GM12878 (cell line): ENCODE data around the gene UMAD1. TPM values are rescaled to one million over a fixed set of nuclear protein-coding genes. Genes with fewer than 3 reads are reported as not detected.

Experiments used
- ATAC-seq: fragments of 200-7000 bp; cut with Tn5 transposase; 3 replicates; pipeline ENCODE4 v1.9.1; 2020; ENCODE audit warnings: mild to moderate bottlenecking, moderate library complexity
- BruUV-seq: library from RNA; stranded (reverse); fragments of 400-500 nt; replicated peaks from 2 replicates; lab custom pipeline; 2021; lab: Mats Ljungman, UMichigan
- CTCF ChIA-PET: fragments of 300-600 bp; sonication (Branson Sonifier 250); formaldehyde crosslinking; extraction: SDS; loops from one replicate; lab custom pipeline; 2021; ENCODE audit warnings: inconsistent platforms; lab: Yijun Ruan, JAX
- POLR2A ChIA-PET: fragments of 350-600 bp; formaldehyde crosslinking; extraction: SDS; loops from one replicate; lab custom pipeline; 2021; ENCODE audit warnings: inconsistent platforms; lab: Charles Lee
- RAD21 ChIA-PET: fragments of 300-600 bp; sonication (Branson Sonifier 250); formaldehyde crosslinking; loops from one replicate; lab custom pipeline; 2023; ENCODE audit warnings: antibody characterized with exemption; ENCODE audit not compliant: unreplicated experiment; lab: Charles Lee
- SMC1A ChIA-PET: fragments of 300-600 bp; sonication (Branson Sonifier 250); formaldehyde crosslinking; loops from one replicate; lab custom pipeline; 2023; ENCODE audit not compliant: unreplicated experiment, uncharacterized antibody; lab: Charles Lee
- DNase-seq: peaks from one replicate; pipeline ENCODE4 v3.0.0-alpha.2; 2011; ENCODE audit warnings: low read depth, low spot score
- FAIRE-seq: peaks from 3 replicates; lab custom pipeline; 2011; peaks lifted over from hg19 to GRCh38; lab: Jason Lieb, UNC
- H2AFZ ChIP-seq: 2 replicates; pipeline ENCODE4 v1.6.0; 2011; ENCODE audit warnings: low read depth, low read length, control low read depth; ENCODE audit not compliant: control insufficient read depth
- H3K27ac ChIP-seq: 2 replicates; pipeline ENCODE4 v1.5.1; 2011; ENCODE audit warnings: control low read depth; ENCODE audit not compliant: control insufficient read depth, insufficient read depth
- H3K27me3 ChIP-seq, 2 experiments: replicated peaks in 1 of 2; 2 replicates each; pipeline versions ENCODE4 v1.6.0 to v1.6.1; 2011; ENCODE audit warnings: low read length in 1 of 2; ENCODE audit not compliant: control insufficient read depth in 2 of 2, insufficient read depth in 2 of 2
- H3K36me3 ChIP-seq, 2 experiments: 2 replicates each; pipeline ENCODE4 v1.5.1; 2011; ENCODE audit warnings: low read length in 1 of 2; ENCODE audit not compliant: control insufficient read depth in 2 of 2, insufficient read depth in 2 of 2
- H3K4me1 ChIP-seq: 2 replicates; pipeline ENCODE4 v1.6.1; 2011; ENCODE audit warnings: mild to moderate bottlenecking, low read length, moderate library complexity, mixed read lengths; ENCODE audit not compliant: control insufficient read depth, insufficient read depth
- H3K4me2 ChIP-seq: 2 replicates; pipeline ENCODE4 v1.6.0; 2011; ENCODE audit warnings: control low read depth; ENCODE audit not compliant: control insufficient read depth, insufficient read depth
- H3K4me3 ChIP-seq: fragments of 200-600 bp; sonication (generic); 2 replicates; pipeline ENCODE4 v1.5.1; 2016
- H3K79me2 ChIP-seq: 2 replicates; pipeline ENCODE4 v1.6.0; 2011; ENCODE audit warnings: low read length; ENCODE audit not compliant: control insufficient read depth, insufficient read depth
- H3K9ac ChIP-seq: 2 replicates; pipeline ENCODE4 v1.8.0; 2011; ENCODE audit warnings: low read length, control low read depth, mixed read lengths; ENCODE audit not compliant: control insufficient read depth, insufficient read depth
- H3K9me3 ChIP-seq: replicated peaks from 3 replicates; pipeline ENCODE4 v1.5.1; 2011; ENCODE audit warnings: mild to moderate bottlenecking, low read length; ENCODE audit not compliant: control insufficient read depth, insufficient read depth
- H4K20me1 ChIP-seq: 2 replicates; pipeline ENCODE4 v1.6.0; 2011; ENCODE audit not compliant: control insufficient read depth, insufficient read depth
- FOS ChIP-seq: IDR thresholded peaks from 3 replicates; pipeline ENCODE4 v1.6.1; 2011; ENCODE audit warnings: borderline replicate concordance; ENCODE audit not compliant: insufficient read length; ENCODE audit errors: extremely low read depth
- WGBS: methylation state at CpG from one replicate; pipeline ENCODE4 v1.1.6; 2016; ENCODE audit warnings: low lambda C conversion rate; ENCODE audit not compliant: insufficient replicate concordance, insufficient coverage; ENCODE audit errors: missing lambda C conversion rate; 5-methylcytosine and 5-hydroxymethylcytosine counted together
- in situ Hi-C: fragments of 300-500 bp; cut with MboI; formaldehyde crosslinking; loops from 9 replicates; pipeline ENCODE4 v1.14.3; 2018; ENCODE audit warnings: mixed read lengths
- intact Hi-C: fragments of 100-400 bp; cut with micrococcal nuclease; formaldehyde crosslinking; loops from one replicate; pipeline ENCODE4 v1.14.2; 2022; ENCODE audit not compliant: unreplicated experiment
- polyA plus RNA-seq, 11 experiments: library from polyadenylated mRNA; depleted of rRNA in 4 of 11; unstranded in 6 of 11; stranded (reverse) in 5 of 11; fragments of >200 nt; fragmentation: Nextera tagmentation in 4 of 11; fragmentation: Illumina TruSeq in 1 of 11; extraction: Ambion mirVana in 4 of 11; extraction: Trizol in 1 of 11; gene quantifications; 1 replicate in 1 of 11; 2 replicates in 10 of 11; pipeline versions ENCODE4 v1.2.1 to v1.2.3, GENCODE V29; 2011 to 2016; ENCODE audit warnings: inconsistent platforms in 2 of 11, missing spikeins in 2 of 11, low read depth in 1 of 11
- total RNA-seq, 4 experiments: library from RNA; depleted of rRNA in 3 of 4; stranded (reverse); fragments of >200 nt in 3 of 4; fragmentation: Illumina TruSeq in 1 of 4; extraction: Trizol in 1 of 4; gene quantifications; 2 replicates each; pipeline versions ENCODE4 v1.2.1 to v1.2.3, GENCODE V29; 2013 to 2021
- TF ChIP-seq, protein P1 (sequence below): fragments of 450-650 bp; IDR thresholded peaks from 2 replicates; pipeline ENCODE4 v1.6.1; 2018; ENCODE audit warnings: borderline replicate concordance, mild to moderate bottlenecking; ENCODE audit not compliant: partially characterized antibody

Gene UMAD1
- total and polyA plus RNA-seq, 10 of the 15 experiments (the other 5 are each of a cell fraction or from before 2014, with no cell fraction given): 6.0 to 28.6 (median 9.3) TPM

DNA sequence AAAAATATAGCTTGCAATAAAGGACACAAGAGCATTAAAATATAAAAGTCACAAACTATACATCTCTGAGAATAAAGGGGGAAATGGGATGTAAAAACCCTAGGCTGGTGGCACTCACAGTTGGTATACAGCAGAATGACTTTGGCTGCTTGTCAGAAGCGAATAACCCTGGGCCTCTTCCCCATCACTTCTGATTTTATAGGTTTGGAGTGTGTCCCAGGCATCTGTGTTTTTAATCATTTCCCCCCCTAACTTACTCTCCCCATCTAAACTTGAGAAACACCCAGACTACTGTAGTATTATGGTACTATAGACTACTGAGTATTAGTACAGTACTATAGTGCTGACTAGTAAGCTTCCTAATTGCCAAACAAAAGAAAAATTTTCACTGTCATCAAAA, 79.6 kb downstream of the UMAD1 start:
- ATAC-seq: no peak; the same call in 1 of the 3 replicates
- in situ Hi-C loops (no loop called here), intact Hi-C loops (loop anchor here (2.0 kb wide), 1 partner anchor 19 kb away; no protein-coding TSS in a partner anchor)
- no peak for FAIRE-seq
- POLR2A ChIA-PET: interaction anchor here (0.7 to 2.2 kb wide), 5 partner anchors 9 to 152 kb away, joined by 3 to 8 read pairs (median 4); no protein-coding TSS in a partner anchor
- no peak overlapping the region for H3K4me2 ChIP-seq
- SMC1A ChIA-PET: interaction anchor here (1.0 to 4.5 kb wide), 19 partner anchors 11 to 470 kb away, joined by 3 to 87 read pairs (median 7); no protein-coding TSS in a partner anchor
- H3K9ac ChIP-seq: no peak overlapping the region
- CTCF ChIA-PET: interaction anchor here (0.9 to 3.5 kb wide), 12 partner anchors 8 to 411 kb away, joined by 3 to 27 read pairs (median 4); no protein-coding TSS in a partner anchor
- H3K27ac ChIP-seq: no peak overlapping the region
- H4K20me1 ChIP-seq: no peaks in the 10 kb centered on the region
- peaks cover 20% of the 10 kb centered on the region; the same call in 1 of the 2 replicates for H3K4me1 ChIP-seq
- peak; percentile 2 for TF ChIP-seq FOS
- TF ChIP-seq, protein P1, sequence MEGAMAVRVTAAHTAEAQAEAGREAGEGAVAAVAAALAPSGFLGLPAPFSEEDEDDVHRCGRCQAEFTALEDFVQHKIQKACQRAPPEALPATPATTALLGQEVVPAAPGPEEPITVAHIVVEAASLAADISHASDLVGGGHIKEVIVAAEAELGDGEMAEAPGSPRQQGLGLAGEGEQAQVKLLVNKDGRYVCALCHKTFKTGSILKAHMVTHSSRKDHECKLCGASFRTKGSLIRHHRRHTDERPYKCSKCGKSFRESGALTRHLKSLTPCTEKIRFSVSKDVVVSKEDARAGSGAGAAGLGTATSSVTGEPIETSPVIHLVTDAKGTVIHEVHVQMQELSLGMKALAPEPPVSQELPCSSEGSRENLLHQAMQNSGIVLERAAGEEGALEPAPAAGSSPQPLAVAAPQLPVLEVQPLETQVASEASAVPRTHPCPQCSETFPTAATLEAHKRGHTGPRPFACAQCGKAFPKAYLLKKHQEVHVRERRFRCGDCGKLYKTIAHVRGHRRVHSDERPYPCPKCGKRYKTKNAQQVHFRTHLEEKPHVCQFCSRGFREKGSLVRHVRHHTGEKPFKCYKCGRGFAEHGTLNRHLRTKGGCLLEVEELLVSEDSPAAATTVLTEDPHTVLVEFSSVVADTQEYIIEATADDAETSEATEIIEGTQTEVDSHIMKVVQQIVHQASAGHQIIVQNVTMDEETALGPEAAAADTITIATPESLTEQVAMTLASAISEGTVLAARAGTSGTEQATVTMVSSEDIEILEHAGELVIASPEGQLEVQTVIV: no peak
- RAD21 ChIA-PET: interaction anchor here (1.1 to 4.9 kb wide), 16 partner anchors 11 to 458 kb away, joined by 3 to 49 read pairs (median 8); partner anchors contain the start of gene UMAD1
- DNase-seq: no peak
- 94% methylated on average over 1 of the region's 1 CpG for WGBS
- no peak overlapping the region for H3K4me3 ChIP-seq
- no peaks in the 10 kb centered on the region for H3K36me3 ChIP-seq
- H3K79me2 ChIP-seq: no peaks in the 10 kb centered on the region
- H3K27me3 ChIP-seq: no peaks in the 10 kb centered on the region
- no TSS peak for BruUV-seq
- no peak overlapping the region for H2AFZ ChIP-seq
- peaks cover 2% of the 10 kb centered on the region; the same call in 1 of the 3 replicates for H3K9me3 ChIP-seq
